HG03575 (cell line): Measurements from ENCODE around the gene FITM1.

ENCODE experiments used
- ATAC-seq: cut with Tn5 transposase; IDR thresholded peaks from one replicate; pipeline ENCODE4 v1.9.1; 2021; ENCODE audit not compliant: unreplicated experiment, insufficient number of reproducible peaks, low FRiP score; ENCODE audit errors: extremely low read depth

FITM1 gene

DNA sequence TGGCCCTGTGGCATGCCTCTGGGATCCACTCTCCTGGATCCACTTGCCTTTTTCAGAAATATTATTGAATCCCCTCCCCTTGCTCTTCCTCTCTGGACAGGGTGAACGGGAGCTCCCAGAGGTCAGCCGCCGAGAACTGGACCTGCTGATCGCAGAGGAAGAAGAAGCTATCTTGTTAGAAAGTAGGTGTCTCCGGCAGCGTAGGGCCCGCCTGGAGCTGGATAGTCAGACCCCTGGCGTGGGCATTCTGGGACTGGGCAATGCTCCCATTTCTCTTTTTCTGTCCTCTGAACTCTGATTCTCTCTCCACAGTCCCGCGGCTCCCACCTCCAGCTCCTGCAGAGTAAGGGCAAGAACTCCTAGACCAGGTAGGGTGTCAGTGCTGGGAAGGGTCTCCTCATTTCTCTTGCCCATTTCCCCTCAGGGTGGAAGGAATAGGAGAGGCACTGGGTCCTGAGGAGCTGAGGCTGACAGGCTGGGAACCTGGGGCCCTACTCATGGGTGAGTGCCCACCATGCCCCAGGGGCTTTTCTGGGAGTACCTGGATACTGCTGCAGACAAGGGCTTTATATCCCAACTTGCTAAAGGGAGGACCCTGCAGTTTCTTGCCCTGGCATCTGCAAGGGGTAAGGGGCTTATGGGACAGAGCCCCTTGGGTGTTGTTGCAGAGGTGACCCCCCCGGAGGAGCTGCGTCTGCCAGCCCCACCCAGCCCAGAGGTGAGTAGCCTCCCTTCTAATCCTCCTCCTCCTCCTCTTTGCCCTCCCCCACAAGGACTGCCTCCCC, 46.8 kb downstream of the FITM1 start:
- ATAC-seq, result no peak

DNA sequence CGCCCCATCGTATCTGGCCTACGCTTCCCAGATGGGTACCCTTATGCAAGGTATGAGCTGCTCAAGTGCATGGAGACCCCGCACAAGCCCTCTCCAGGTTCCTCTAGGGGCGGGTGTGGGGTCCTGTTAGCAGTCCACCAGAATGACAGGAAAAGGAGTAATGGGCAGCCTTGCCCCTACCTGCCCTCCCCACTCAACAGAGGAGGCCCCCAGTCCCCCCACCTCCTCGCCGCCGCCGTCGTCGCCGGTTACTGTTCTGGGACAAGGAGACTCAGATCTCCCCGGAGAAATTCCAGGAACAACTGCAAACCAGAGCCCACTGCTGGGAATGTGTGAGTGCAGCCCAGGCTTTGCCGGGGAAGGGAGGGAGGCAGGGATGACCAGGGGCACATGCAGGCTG, 47.4 kb downstream of the FITM1 start:
- ATAC-seq, result no peak

GRCh38 chr14:24178399-24179178, 48.1 kb downstream of the FITM1 start:
- no peak for ATAC-seq

DNA sequence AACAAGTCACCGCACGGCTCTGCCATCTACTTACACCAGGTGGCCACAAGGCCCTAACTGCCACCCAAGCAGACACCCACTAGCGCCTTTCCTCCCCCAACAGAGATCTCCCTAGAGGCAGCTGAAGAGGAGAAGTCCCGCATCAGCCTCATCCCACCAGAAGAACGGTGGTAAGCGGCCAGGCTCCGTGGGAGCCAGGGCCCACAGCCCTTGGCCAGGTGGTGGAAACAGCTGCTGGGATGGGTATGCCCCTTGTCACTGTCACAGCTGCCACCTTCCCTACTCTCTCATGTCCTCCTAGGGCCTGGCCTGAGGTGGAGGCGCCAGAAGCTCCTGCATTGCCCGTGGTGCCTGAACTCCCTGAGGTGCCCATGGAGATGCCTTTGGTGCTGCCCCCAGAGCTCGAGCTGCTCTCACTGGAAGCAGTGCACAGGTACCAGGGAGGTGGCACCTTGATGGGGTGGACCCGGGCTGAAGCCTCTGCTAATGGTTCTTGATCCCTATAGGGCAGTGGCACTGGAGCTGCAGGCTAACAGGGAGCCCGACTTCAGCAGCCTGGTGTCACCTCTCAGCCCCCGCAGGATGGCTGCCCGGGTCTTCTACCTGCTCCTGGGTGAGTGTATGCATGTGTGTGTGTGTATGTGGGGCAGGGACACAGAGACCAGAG, 49.0 kb downstream of the FITM1 start:
- no peak for ATAC-seq

- no peak for ATAC-seq
Measured at GRCh38 chr14:24179961-24180796, 49.7 kb downstream of the FITM1 start.

DNA sequence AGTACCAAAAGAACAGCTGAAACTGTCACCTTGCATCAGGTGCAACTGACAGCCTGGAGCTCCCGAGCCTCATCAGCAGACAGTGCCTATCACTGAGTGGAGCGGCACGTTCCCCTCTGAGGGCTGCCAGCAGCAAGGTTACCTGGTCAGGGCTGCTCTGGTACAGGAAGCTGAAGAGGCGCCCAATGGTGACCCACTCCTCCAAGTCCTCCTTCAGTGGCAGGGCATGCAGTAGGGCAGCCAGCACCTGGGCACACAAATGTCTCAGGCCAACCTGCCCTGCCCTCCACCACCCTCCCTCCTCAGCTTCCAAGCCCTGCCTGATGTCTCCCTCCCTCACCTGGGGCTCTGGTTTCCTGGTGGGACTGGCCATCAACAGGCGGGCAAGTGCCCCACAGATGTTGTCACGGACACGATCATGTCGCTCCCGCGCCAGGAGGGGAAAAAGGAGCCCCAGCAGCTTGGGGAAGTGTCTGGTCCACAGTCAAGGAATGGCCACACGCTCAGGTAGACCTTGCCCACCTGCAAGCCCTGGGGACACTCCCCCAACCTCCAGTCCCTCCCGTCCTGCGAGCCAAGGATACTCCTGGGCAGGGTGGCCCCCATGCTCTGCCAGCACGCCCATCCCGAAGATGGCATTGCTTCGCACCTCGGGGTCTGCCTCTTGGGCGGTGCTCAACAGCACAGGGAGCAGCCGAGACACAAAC, 51.1 kb downstream of the FITM1 start:
- no peak for ATAC-seq
